Erythroblast (primary cell): Measurements from ENCODE around the gene IRF2BP2.

Source experiments
- GATA1 ChIP-seq: IDR thresholded peaks from 2 replicates; pipeline ENCODE4 v1.6.1; 2011; ENCODE audit warnings: low read depth, mild to moderate bottlenecking, control low read depth, low read length, moderate library complexity
- POLR2A ChIP-seq: IDR thresholded peaks from 2 replicates; pipeline ENCODE4 v1.6.1; 2011; ENCODE audit warnings: mild to moderate bottlenecking, low read length

- TF ChIP-seq POLR2A (no peak), GATA1 (no peak)
Observed at GRCh38 chr1:234578087-234578486, 31.9 kb downstream of the IRF2BP2 start.
